GM18867 (cell line): ENCODE measurements around the gene PTPN18.

Source experiments
- ATAC-seq: cut with Tn5 transposase; IDR thresholded peaks from one replicate; pipeline ENCODE4 v1.9.1; 2021; ENCODE audit warnings: mild to moderate bottlenecking, moderate library complexity; ENCODE audit not compliant: unreplicated experiment

PTPN18 gene

GRCh38 chr2:130339885-130340745 lies 15.7 kb upstream of the PTPN18 start:
- no peak for ATAC-seq

- no peak for ATAC-seq
Measured at GRCh38 chr2:130341562-130342019, 14.3 kb upstream of the PTPN18 start.

- peak; percentile 71 for ATAC-seq
Measured at GRCh38 chr2:130342020-130342532, 13.8 kb upstream of the PTPN18 start.

GRCh38 chr2:130342533-130343275 lies 13.2 kb upstream of the PTPN18 start, which contains the start of gene IMP4:
IMP4 (plus strand) TSS chr2:130342897; CDS start chr2:130342933, 36 bp downstream.
- ATAC-seq, result peak; percentile 86

DNA sequence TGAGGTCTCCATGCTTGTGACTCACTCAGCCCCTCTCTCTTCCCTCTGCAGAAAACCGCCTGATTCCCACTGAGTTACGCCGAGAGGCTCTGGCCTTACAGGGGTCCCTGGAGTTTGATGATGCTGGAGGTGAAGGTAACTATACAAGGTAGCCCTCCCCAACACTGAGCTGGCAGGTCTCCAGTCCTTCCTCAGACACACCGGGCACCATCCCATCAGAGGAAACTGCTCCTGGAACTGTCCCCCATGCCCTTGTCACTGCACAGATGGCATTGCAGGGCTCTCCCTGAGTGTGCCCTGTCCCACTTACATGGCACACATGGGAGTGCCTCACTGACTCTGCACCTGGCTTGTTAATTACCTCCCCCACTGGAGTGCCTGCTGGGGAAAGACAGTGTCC lies 11.3 kb upstream of the PTPN18 start:
- ATAC-seq, result no peak

GRCh38 chr2:130345091-130345490 lies 10.8 kb upstream of the PTPN18 start:
- no peak for ATAC-seq

DNA sequence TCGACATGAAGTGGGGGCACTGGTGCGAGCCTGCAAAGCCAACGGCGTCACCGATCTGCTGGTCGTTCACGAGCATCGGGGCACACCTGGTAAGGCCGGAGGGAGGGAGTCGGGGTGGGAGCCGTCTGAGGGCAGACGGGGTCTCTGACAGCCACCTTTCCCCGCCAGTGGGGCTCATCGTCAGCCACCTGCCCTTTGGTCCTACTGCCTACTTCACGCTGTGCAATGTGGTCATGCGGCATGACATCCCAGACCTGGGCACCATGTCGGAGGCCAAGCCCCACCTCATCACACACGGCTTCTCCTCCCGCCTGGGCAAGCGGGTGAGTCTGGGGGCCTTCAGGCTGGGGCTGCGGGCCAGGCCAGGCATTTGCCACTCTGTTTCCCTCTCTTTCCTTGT lies 10.2 kb upstream of the PTPN18 start:
- no peak for ATAC-seq

- ATAC-seq, result no peak
Measured at GRCh38 chr2:130346041-130346740, 9.7 kb upstream of the PTPN18 start.

DNA sequence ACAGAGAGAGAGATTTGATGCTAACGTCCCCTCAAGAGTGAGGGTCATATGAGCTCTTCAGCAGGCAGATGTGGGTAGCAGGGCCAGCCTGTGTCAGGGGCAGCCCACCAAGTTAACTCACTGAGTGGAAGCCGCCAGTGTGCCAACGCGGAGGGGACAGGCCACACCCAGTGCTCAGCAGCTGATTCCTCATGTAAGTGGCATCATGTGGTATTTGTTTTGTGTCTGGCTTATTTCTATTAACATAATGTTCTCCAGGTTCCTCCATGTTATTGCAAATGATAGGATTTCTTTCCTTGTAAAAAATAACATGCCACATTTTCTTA lies 9.2 kb upstream of the PTPN18 start:
- no peak for ATAC-seq

DNA sequence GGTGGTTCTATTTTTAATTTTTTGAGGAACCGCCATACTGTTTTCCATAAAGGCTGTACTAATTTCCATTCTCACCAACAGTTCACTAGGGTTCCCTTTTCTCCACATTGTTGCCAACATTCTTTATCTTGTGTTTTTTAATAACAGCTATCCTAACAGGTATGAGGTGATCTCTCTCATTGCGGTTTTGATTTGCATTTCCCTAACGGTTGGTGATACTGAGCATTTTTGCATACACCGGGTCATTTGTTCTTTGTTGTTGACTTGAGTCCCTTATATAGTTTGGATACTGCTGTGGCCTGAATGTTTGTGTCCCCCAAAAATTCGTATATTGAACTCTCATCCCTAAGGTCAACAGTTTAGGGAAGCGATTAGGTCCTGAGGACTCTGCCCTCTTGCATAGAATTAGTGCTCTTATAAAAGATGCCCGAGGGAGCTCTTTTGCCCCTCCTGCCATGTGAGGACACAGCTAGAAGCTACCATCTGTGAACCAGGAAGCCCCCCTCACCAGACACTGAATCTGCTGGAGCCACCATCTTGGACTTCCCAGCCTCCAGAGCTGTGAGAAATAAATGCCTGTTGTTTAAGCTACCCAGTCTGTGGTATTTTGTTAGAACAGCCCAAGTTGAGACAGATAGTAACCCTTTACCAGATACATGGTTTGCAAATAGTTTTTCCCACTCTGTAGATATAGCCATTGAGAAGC lies 8.5 kb upstream of the PTPN18 start:
- ATAC-seq, result no peak

DNA sequence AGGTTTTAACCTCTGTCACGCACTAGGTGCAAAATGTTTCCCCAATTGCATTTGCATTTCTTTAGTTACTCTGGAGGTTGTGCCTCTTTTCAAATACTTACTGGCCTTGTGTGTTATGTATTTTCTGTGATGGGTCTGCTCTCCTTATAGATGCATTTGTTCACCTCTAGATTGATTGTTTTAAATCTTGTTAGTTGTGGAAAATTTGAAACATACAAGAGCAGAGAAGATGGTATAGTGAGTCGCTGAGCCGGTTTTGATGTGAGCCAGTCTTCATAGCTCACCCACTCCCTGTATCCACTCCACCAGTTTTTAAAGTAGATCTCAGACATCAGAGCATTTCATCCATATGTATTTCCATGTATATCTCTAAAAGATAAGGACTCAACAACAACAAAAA lies 6.7 kb upstream of the PTPN18 start:
- no peak for ATAC-seq

DNA sequence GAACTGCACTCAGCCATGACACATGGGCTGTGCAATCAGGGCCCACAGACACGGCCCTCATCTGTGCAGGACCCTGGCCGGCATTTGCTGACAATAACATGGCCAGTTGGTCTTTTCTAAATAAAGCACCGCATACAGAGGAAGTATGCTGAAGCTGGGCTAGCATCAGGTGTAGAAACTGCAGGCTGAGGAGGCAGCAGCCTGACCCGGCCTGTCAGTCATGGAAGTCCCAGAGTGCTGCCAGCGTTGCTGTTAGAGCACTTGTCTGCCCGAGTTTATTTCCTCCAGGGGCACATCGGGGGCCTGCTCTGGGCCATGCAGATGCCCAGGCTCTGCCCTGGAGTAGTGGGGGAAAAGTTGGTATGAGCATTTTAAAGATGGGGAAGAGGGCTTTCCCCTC lies 4.1 kb upstream of the PTPN18 start:
- ATAC-seq, result no peak

DNA sequence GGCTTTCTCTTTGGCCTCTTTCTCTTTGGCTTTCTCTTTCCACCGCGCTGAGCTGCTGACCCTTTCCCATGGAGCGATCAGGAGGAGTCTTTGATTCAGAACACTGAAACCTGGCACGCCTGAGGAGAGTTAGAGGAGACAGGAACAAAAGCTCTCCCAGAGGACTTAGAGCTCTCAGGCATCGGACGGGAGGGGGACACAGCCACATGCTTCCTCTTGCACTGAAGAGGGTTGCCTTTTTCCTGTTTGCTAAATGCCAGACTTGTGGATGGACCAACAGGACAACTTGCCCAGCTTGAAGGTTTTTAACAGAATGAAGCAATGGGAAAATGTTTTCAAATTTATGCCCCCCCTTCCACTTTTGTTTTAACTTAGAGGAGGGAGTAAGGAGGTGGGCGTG lies 3.6 kb upstream of the PTPN18 start:
- ATAC-seq, result no peak

GRCh38 chr2:130353291-130354138 lies 2.3 kb upstream of the PTPN18 start:
- ATAC-seq, result no peak

- ATAC-seq, result no peak
Measured at GRCh38 chr2:130354139-130354428, 1.8 kb upstream of the PTPN18 start.

GRCh38 chr2:130355172-130355577 lies 681 bp upstream of the PTPN18 start:
- peak; percentile 2 for ATAC-seq

DNA sequence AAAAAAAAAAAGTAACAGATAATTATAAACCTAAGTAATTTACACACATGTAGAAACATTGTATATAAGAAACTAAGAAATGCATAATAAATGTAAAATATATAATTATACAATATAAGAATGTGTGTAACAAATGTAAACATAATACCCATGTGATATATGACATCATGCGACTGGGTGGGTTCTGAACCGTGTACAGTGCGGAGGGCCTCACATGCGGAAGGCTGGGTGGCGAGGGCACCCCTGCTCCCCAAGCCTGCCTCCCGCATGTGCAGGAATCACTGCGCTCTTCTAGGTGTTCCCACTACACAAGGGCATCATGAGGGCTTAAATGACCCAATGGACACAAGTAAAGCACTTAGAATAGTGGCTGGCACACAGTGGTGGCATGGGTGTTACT lies 2.0 kb downstream of the PTPN18 start:
- ATAC-seq, result no peak

DNA sequence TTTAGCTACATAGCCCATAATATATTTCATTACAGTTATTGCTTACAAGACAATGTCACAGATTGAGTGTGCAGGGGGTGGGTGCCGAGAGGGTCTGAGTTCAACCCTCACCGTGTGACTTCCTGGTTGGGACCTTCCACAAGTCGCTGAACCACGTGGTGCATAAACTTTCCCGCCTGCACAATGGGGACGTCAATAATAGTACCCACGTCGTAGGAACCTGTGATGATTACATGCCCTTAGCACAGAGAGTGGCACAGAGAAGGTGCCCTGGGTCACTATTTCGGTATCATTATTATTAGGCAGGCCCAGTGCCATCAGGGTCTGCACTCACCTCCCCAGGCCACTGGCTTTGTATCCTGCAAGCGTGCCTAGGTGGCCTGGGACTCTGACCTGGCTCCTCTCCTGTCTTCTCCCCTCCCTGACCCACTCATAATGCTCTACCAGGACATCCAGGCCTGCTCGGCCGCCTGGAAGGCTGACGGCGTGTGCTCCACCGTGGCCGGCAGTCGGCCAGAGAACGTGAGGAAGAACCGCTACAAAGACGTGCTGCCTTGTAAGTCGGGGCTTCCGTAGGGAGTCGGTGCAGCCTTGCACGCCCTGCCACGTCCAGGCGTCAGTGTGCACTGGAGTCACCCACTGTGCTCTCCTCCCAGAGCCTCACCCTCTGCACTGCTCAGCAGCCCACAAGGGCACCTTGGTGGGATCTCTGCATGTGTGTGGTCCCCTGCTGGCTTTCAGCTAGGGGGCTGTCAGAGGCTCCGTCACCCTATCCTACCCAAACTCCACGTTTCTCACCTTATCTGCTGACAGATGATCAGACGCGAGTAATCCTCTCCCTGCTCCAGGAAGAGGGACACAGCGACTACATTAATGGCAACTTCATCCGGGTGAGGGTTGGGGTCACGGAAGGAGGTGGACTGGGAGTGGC lies 2.8 kb downstream of the PTPN18 start:
- no peak for ATAC-seq

DNA sequence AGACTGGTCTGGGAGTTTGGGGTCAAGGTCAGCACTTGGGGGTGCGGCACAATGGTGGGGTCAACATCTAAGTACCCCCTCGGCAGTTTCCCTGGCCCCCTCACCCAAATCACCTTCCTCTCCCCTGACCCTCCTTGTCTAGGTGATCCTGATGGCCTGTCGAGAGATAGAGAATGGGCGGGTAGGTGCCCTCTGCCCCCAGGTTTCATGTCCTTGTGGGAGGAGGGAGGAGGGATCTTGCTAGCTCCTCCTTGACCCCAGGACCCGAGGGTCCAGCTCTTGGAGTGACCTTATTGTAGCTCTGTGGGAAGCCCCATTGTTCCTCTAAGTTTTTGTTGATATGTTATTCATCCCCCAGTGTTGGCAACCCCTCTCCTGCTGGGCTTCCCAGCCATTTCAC lies 3.6 kb downstream of the PTPN18 start:
- ATAC-seq, result no peak
